Measurements from ENCODE around the gene PTPRH.
"Not testable (repeated sequence)": the region's sequence is repeated elsewhere in the genome, so short reads cannot be mapped to it uniquely, and the experiment has no call there.

Gene PTPRH

GRCh38 chr19:55179606-55180484, 29.5 kb downstream of the PTPRH start, which contains the start of gene SYT5:
Gene SYT5, minus strand, starts transcription at chr19:55180289. Its CDS starts 1,248 bp downstream, at chr19:55179041.
- no peak for DNase-seq

- no peak for DNase-seq
Observed at GRCh38 chr19:55178781-55179599, 30.3 kb downstream of the PTPRH start.

GRCh38 chr19:55176076-55176475, 33.2 kb downstream of the PTPRH start:
- DNase-seq = no peak

- DNase-seq = no peak
Observed at GRCh38 chr19:55175117-55175867, 34.0 kb downstream of the PTPRH start.

GRCh38 chr19:55174425-55175116, 34.7 kb downstream of the PTPRH start:
- DNase-seq = no peak

- DNase-seq = no peak
Observed at GRCh38 chr19:55173714-55174409, 35.4 kb downstream of the PTPRH start.

- DNase-seq = no peak
Observed at GRCh38 chr19:55173186-55173713, 36.1 kb downstream of the PTPRH start.

- no peak for DNase-seq
Observed at GRCh38 chr19:55172741-55173140, 36.6 kb downstream of the PTPRH start.

- DNase-seq = not testable (repeated sequence)
Observed at GRCh38 chr19:55172318-55172717, 37.0 kb downstream of the PTPRH start.

GRCh38 chr19:55171440-55171839, 37.9 kb downstream of the PTPRH start:
- DNase-seq = no peak

GRCh38 chr19:55169136-55169535, 40.2 kb downstream of the PTPRH start:
- no peak for DNase-seq

GRCh38 chr19:55166530-55167268, 42.6 kb downstream of the PTPRH start, which contains the start of gene DNAAF3:
Gene DNAAF3, minus strand, starts transcription at chr19:55166613. Its CDS starts 200 bp downstream, at chr19:55166413.
- DNase-seq = peak; percentile 97 to 98

GRCh38 chr19:55165952-55166529, 43.3 kb downstream of the PTPRH start:
- peak; percentile 94 to 96 for DNase-seq

- no peak for DNase-seq
Observed at GRCh38 chr19:55161571-55162322, 47.6 kb downstream of the PTPRH start.

- DNase-seq = no peak
Observed at GRCh38 chr19:55160986-55161365, 48.3 kb downstream of the PTPRH start.

- peak; percentile 94 to 95 for DNase-seq
Observed at GRCh38 chr19:55160128-55160985, 48.9 kb downstream of the PTPRH start.

- no peak for DNase-seq
Observed at GRCh38 chr19:55158848-55159749, 50.2 kb downstream of the PTPRH start.
